HG02840 (cell line): Measurements from ENCODE around the gene MFAP1.
A peak's percentile ranks its signal among the peaks of the same experiment; 100 is the strongest.

Experiments
- ATAC-seq: cut with Tn5 transposase; IDR thresholded peaks from one replicate; pipeline ENCODE4 v1.9.1; 2021; ENCODE audit warnings: mild to moderate bottlenecking, moderate library complexity, moderate number of reproducible peaks; ENCODE audit not compliant: unreplicated experiment, low FRiP score

Gene MFAP1

DNA sequence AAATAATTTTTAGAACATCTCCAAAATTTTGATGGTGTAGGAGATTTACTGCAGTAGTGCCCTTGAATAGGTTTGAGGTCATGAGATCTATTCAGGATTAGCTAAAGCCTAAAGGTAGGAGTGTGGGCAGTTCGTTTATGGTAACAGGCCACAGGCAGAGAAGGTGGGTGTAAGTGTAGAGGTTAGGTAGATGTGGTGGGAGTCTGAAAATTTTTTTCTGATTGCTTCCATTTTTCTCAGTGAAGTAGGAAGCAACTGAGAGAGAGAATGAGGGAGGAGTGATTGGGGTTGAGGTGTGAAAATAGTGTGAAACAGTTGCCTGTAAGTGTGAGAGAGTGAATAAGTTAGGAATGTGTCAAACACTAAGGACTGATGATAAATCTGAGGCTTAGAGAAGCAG is 45.5 kb downstream of the MFAP1 start:
- ATAC-seq: no peak

DNA sequence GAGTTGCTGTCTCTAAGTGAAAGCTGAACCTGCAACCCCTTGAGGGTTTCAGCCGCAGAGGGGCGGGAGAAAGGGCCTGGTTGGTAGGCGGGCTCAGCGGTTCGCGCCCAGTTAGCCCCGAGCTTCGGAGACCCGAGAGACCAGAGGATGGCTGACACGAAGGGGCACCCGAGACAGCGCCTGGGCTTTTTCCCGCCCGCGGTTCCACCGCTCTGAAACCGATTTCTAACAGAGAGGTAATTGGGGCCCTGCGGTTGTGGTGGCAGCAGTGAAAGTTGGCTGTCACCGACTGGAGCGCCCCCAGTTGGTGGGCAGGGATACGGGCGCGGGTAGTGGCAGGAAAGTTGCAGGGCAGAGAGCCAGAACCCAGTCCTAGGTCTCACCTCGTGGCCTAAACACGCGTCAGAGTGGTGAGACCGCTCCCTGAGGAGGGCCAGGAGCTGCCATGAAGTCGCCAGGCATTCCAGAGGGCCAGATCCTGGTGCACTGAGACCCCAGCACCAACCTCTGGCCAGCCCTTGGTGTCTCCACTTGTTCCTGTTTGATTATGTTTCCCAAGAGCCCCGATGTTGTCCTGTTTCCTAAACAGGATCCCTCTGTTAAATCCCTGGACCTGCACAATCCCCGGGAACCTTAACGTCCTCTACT is 47.1 kb downstream of the MFAP1 start:
- ATAC-seq: peak; percentile 60

DNA sequence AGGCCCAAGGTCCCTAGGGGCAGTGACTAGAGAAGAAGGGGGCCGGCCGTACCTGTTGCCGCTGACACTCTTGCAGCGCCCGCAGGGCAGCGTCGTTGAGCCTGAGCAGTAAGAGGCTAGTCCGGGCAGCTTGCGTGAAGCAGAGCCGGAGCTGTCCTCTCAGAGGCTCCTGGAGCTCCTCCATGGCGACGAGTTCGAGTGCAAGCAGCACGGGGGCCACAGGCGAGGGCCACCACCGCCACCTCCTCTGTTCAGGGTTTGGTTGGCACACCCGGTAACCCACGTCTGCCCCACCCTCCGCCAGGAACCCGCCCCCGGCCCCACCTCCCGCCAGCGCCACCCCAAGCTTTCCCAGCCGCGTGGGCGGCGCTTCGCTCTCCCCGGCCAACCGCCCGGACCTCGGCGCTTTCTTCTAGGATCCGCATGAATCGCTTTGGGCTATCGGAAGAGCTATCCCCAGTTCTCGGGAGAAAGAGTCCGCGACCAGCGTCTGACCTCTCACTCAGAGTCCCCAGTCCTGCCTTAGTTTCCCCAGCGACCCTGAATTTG is 47.7 kb downstream of the MFAP1 start, which contains the start of gene ELL3:
Gene ELL3 (minus strand): TSS at position 249 of the 549 bp plus-strand sequence. CDS start 65 bp downstream, at position 184.
- ATAC-seq: peak; percentile 42

DNA sequence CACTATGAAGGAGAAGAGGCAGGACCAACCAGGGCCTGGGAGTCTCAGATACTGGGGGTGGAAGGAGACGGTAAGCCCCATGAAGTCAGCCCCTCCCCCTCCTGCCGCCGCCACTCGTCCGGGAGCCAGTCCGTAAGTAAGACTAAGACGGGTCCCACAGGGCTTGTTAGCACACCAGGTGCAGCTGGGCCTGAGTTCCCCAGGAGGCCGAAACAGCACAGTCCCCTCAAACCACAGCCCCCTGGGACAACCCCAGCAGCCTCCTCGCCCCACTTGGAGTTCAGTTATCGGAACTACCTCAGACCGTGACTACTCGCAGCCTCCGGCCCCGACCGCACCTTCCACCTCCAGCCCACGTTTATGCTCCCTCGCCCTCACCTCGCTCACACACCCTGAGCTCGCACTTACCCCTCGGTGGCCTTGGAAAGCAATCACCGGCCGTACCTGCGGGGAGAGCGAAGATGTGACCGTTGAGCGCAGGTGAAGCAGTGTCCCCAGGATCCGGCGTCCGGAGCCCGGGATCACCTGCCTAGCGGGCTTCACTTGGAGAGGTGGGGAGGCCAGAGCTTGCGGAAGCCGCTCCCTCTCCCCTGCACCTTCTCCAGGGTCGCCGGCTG is 48.3 kb downstream of the MFAP1 start:
- peak; percentile 56 for ATAC-seq

DNA sequence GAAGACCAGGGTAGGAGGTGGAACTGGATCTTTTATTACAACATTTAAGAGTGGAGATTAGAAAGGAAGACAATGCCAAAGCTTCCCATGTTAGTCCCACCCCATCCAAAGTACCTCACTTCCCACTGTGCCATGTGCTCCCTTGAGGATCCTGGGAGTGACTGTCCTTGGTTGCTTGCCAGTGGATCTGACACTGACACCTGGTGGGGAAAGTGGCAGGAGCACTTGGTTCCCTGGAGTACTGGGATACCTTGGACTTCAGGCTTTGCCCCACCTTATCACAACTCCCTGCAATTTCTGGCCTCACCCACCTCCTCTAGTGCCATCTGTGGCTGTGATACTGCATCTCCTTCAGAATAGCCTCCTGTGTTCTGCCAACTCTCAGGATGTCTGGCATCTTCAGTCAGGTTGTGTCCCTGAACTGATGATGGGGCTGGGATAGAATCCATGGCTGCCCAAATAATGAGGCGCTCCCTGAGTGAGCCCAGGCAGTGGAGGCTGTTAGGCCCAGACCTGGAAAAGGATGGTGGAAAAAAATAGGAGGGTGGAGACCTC is 49.0 kb downstream of the MFAP1 start:
- ATAC-seq: no peak

DNA sequence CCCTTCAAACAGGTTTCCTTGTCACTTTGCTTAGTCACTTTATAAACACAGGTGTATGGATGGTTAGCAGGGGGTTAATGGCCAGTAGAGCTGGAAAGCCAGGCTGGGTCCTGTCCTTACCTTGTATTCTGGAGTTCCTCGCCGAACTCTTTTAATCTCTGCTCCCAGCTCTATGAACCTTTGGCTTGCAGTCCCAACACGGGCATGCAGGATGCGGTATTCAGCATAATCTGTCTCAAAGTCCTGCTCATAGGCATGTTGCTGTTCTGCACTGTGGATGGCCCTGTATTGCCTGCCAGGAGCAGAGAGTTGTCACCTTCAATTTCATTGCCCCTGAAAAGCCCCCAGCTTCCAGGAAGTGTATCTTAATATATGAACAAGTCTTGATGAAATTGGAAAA is 50.4 kb downstream of the MFAP1 start:
- no peak for ATAC-seq

DNA sequence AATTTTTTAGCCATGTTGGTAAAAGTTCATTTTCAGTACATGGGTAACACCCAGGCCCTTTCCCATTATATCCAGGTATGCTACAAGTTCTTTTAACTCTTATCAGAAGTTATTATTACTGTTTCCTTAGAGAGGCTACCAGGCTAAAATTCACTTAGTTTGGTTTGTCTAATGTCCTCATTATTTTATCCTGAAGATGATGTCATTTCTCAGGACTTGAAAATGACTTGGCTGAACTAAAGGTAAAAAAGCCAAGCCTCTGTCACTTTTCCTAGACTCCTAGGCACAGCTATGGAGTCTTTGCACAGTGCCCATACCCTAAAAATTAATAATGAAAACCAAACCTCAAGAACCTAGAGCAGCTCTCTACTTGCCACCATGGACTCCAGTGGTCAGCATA is 51.9 kb downstream of the MFAP1 start:
- no peak for ATAC-seq

DNA sequence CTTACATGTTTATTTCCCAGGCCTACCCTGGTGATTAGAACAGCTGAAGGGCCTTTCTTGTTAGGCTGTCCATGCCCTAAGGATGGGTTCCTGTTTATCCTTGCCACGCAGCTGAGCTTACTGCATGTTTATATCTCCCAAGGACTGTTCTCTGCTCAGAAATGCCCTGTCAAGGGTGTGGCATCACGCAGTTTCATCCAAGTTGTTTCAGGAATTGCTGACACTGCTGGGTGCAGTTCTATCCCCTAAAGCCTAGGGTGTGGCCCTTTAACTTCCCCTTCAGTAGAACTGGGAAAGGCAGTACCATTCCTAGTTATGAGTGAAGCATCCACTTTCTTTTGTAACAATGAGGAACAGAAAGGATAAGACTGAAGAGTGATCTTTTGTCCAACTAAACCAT is 52.7 kb downstream of the MFAP1 start:
- no peak for ATAC-seq

DNA sequence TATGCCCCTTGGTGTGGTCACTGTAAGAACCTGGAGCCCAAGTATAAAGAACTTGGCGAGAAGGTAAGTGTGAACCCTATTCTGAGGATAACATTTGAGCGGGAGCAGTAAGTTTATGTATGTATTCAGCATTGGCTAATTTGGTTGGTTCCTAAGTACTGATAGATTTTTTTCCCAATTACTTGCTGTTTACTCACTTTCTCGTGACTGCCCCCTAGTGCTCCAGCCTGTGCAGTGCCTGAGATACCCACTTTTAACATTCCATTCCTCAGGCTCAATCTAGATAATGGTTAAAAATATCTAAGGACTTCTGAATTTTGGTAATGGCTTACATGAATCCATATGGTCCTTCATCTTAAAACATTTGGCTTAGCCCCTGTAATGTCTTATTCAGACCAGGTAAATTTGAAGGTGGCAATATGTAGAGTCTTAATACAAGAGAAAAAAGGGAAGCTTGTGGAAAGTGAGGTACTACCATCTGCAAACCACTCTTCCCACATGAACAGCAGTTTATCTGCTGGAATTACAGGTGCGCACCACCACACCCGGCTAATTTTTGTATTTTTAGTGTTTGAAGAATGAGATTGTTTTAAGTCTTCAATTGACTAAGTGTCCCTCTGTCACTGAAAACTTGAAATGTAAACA is 54.8 kb downstream of the MFAP1 start:
- ATAC-seq: no peak

DNA sequence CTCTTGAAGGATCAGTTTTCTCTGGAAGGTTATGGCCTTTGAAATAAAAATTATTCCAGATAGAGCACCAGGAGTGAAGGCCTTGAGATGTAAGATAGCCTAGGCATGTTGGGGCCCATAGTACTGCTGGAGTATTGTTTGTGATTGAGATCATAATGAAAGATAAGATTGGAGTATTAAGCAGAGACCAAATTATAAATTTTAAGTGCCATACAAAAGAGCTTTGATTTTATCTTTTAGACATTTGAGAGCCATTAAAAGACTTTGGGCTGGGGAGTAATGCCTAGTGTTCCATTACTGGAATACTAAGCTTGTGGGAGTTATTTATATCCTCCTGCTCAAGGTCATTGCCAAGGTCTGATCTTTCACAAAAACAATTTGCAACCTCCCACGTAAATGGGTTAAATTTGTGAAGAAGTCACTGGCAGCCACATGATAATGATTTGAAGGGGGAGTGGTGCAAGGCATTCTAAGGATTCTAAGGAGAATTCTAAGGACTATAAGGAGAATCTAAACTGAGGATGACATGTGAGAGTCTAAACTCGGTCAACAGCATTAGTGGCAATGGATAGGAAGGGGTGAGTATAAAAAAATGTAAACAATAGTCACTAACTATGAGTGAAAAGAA is 60.6 kb downstream of the MFAP1 start:
- ATAC-seq: no peak

DNA sequence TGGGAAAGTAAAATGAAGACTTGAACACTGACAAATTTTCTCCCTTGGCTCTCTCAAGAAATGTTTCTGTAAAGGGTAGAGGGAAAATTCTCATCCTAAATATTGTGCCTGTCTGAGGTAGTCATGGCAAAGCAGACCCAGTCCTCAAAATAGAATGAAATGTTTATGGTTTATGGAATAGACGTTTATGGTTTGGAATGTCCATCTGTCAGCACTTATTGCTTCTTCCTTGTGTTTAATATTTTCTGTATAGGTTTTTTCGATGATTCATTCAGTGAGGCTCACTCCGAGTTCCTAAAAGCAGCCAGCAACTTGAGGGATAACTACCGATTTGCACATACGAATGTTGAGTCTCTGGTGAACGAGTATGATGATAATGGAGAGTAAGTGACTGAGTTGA is 61.7 kb downstream of the MFAP1 start:
- ATAC-seq: no peak
